NT2/D1 (cell line): ENCODE data around the gene GINS2.

ENCODE experiments used
- DNase-seq: peaks from one replicate; pipeline ENCODE4 v3.0.0-alpha.2; 2011; ENCODE audit warnings: low read depth, low spot score
- H3K27me3 ChIP-seq: 2 replicates; pipeline ENCODE4 v1.6.0; 2011; ENCODE audit warnings: mild to moderate bottlenecking; ENCODE audit not compliant: insufficient read length, insufficient read depth
- H3K36me3 ChIP-seq: 2 replicates; pipeline ENCODE4 v1.6.1; 2011; ENCODE audit warnings: mild to moderate bottlenecking, low read length, mixed read lengths; ENCODE audit not compliant: insufficient read depth, insufficient read length
- H3K4me1 ChIP-seq: 2 replicates; pipeline ENCODE4 v1.5.1; 2011; ENCODE audit not compliant: insufficient read depth, insufficient read length
- H3K4me3 ChIP-seq: 2 replicates; pipeline ENCODE4 v1.5.1; 2011; ENCODE audit warnings: low read depth; ENCODE audit not compliant: insufficient read length
- H3K9ac ChIP-seq: 2 replicates; pipeline ENCODE4 v1.6.0; 2011; ENCODE audit warnings: low read depth; ENCODE audit not compliant: insufficient read length
- H3K9me3 ChIP-seq: 2 replicates; pipeline ENCODE4 v1.5.1; 2011; ENCODE audit warnings: mild to moderate bottlenecking, low read length; ENCODE audit not compliant: insufficient read depth
- SUZ12 ChIP-seq: IDR thresholded peaks from 2 replicates; pipeline ENCODE4 v1.6.1; 2011; ENCODE audit not compliant: insufficient read length, insufficient read depth; ENCODE audit errors: extremely low read depth
- YY1 ChIP-seq: IDR thresholded peaks from 2 replicates; pipeline ENCODE4 v1.6.1; 2011; ENCODE audit not compliant: insufficient read length, insufficient read depth
- ZNF274 ChIP-seq: IDR thresholded peaks from 2 replicates; pipeline ENCODE4 v1.6.1; 2011; ENCODE audit warnings: mild to moderate bottlenecking, low read depth, low read length

Gene GINS2

GRCh38 chr16:85687651-85688471 is 893 bp downstream of the GINS2 start:
- TF ChIP-seq YY1 (no peak), SUZ12 (no peak), ZNF274 (no peak)

DNA sequence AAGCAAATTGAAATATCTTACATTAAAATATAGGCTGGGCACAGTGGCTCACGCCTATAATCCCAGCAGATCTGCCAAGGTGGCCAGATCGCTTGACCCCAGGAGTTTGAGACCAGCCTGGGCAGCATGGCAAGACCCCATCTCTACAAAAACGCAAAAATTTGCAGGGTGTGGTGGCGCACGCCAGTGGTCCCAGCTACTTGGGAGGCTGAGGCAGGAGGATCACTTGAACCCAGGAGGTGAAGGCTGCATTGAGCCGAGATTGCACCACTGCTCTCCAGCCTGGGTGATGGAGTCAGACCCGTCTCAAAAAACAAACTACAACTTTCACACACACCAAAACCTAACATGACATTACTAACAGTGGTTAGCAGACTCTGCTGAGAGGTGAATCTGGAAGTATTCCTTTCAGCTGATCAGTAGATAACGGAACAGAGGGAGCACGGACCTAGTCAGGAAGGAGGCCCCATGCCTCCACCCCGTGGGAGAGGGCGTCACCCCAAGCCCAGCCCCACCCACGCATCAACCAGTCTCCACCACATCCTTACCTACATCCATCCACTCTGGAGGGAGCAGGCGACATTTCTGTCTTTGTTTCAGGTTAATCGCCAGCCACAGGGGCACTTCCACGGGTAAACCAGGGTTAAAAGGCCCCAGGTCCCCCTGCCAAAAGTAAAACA is 1.7 kb downstream of the GINS2 start:
- H3K4me3 ChIP-seq: peak overlapping the region; percentile 89
- H3K36me3 ChIP-seq: peaks cover 49% of the 10 kb centered on the region
- peaks cover 4% of the 10 kb centered on the region for H3K4me1 ChIP-seq
- DNase-seq: no peak
- TF ChIP-seq ZNF274 (no peak), YY1 (no peak), SUZ12 (no peak)
- peak overlapping the region; percentile 44 for H3K9ac ChIP-seq
- peaks cover 23% of the 10 kb centered on the region for H3K27me3 ChIP-seq
- no peaks in the 10 kb centered on the region for H3K9me3 ChIP-seq

More at GRCh38 chr16:85687651-85688471, 893 bp downstream of the GINS2 start:
- Histone ChIP-seq H3K27me3 (peaks cover 23% of the 10 kb centered on the region), H3K4me1 (peaks cover 4% of the 10 kb centered on the region), H3K9ac (peak overlapping the region; percentile 91), H3K36me3 (peaks cover 42% of the 10 kb centered on the region), H3K4me3 (peak overlapping the region; percentile 89), H3K9me3 (no peaks in the 10 kb centered on the region)
- DNase-seq: no peak

DNA sequence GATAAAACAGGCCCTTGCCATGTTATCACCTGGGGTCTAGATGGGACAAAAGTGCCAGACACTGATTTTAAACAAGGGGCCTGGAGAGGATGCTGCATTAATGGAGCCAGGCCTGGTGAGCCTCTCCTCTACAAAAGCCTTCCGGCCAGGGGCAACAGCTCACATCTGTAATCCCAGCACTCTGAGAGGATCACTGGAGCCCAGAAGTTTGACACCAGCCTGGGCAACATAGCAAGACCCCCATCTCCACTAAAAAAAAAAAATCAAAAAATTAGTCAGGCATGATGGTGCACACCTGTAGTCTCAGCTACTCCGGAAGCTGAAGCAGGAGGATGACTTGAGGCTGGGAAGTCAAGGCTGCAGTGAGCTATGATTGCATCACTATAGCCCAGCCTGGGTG is 3.5 kb downstream of the GINS2 start:
- H3K9me3 ChIP-seq: no peaks in the 10 kb centered on the region
- H3K27me3 ChIP-seq: peaks cover 11% of the 10 kb centered on the region
- no peak overlapping the region for H3K9ac ChIP-seq
- H3K36me3 ChIP-seq: peaks cover 62% of the 10 kb centered on the region
- no peak overlapping the region for H3K4me3 ChIP-seq
- peaks cover 4% of the 10 kb centered on the region for H3K4me1 ChIP-seq
- DNase-seq: no peak
- TF ChIP-seq SUZ12: no peak
- TF ChIP-seq YY1: no peak
- TF ChIP-seq ZNF274: no peak

DNA sequence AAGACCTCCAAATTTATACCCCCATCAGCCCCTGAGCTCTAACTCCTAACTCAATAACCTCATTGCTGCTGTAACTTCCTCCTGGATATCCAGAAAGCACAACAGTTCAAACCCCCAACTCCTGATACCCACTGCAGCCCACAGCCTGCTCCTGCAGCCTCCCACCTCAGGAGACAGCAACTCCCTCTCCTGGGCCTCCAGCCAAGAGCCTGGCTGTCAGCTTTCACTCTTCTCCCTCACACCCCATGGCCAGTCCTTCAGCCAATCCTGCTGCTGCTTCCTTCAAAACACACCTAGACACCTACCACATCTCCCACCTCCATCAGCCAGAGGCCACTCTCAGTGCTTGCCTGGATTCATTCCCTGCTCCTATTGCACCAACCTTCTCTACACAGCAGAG is 5.4 kb downstream of the GINS2 start:
- TF ChIP-seq ZNF274: no peak
- Histone ChIP-seq H3K4me3 (no peak overlapping the region), H3K9me3 (no peaks in the 10 kb centered on the region), H3K36me3 (peaks cover 78% of the 10 kb centered on the region), H3K4me1 (no peaks in the 10 kb centered on the region), H3K27me3 (no peaks in the 10 kb centered on the region), H3K9ac (no peak overlapping the region)
- DNase-seq: no peak

DNA sequence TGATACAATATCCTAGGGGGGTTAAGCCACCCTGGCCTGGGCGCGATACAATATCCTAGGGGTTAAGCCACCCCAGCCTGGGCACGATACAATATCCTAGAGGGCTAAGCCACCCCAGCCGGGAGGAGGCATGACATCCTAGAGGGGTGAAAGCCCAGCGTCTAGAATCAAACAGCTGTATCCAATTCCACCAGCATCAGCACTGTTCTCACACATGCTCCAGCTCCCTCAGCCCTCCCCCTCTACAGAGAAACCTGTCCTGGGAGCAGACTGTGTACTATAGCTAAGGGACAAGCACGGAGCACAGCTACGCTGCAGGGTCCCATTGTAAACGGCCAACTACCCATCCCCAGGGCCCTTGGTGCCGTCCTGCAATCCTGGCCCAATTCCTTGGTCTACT is 6.2 kb downstream of the GINS2 start:
- peaks cover 84% of the 10 kb centered on the region for H3K36me3 ChIP-seq
- TF ChIP-seq SUZ12 (no peak), ZNF274 (no peak), YY1 (no peak)

DNA sequence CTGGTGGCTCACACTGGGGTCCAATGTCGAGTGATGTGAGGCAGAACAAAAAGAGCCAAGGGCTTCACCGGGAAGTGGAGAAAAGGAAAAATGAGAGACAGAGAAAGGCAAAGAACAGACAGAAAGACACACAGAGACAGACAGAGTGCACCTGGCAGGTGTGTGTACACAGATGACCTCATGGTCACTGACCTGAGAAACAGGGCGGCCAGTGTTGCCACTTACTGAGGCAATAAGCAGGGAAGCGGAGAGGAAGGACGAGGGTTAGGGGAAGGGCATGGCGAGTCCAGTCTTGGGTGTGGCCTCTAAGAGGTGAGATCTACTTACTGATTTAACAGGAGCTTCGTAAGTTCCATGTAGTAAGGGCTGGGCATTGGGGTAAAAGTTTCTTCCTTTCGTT is 7.5 kb downstream of the GINS2 start:
- H3K4me1 ChIP-seq: no peaks in the 10 kb centered on the region
- no peak overlapping the region for H3K9ac ChIP-seq
- H3K9me3 ChIP-seq: no peaks in the 10 kb centered on the region
- DNase-seq: no peak
- H3K4me3 ChIP-seq: no peak overlapping the region
- peaks cover 82% of the 10 kb centered on the region for H3K36me3 ChIP-seq
- TF ChIP-seq ZNF274 (no peak), SUZ12 (no peak), YY1 (no peak)
- H3K27me3 ChIP-seq: no peaks in the 10 kb centered on the region

More for the DNA sequence above, 6.2 kb downstream of the GINS2 start:
- H3K9me3 ChIP-seq: no peaks in the 10 kb centered on the region
- H3K4me1 ChIP-seq: no peaks in the 10 kb centered on the region
- no peak overlapping the region for H3K9ac ChIP-seq
- DNase-seq: no peak
- H3K4me3 ChIP-seq: no peak overlapping the region
- H3K27me3 ChIP-seq: no peaks in the 10 kb centered on the region

GRCh38 chr16:85680352-85680944 is 8.3 kb downstream of the GINS2 start:
- no peaks in the 10 kb centered on the region for H3K27me3 ChIP-seq
- no peak for DNase-seq
- no peak overlapping the region for H3K9ac ChIP-seq
- no peaks in the 10 kb centered on the region for H3K4me1 ChIP-seq
- H3K36me3 ChIP-seq: peaks cover 85% of the 10 kb centered on the region
- H3K4me3 ChIP-seq: no peak overlapping the region
- TF ChIP-seq SUZ12 (no peak), YY1 (no peak), ZNF274 (no peak)
- no peaks in the 10 kb centered on the region for H3K9me3 ChIP-seq
